ENCODE data around the gene LTB.

The LTB gene

DNA sequence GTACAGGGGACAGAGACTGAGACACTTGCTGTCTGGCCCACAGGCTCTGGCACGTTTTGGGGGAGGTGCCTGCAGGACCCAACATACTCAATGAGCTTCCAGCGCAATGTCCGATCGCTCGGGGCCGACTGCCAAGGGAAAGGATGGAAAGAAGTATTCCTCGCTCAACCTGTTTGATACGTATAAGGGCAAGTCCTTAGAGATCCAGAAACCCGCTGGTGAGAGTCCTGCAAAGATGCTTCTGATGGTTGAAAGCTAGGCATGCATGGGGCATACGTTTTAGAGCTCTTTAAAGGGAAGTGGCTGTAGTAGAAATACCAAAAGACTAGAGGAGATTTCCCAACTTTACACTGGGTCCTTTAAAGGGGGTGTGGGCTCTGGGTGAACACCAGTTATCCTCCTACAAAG is 40.5 kb upstream of the LTB start:
- Histone ChIP-seq H3K9ac (ENCODE audit: low read length) (no peak overlapping the region), H2AFZ (ENCODE audit: low read depth, low read length) (no peak overlapping the region), H3K27me3 (ENCODE audit: low read depth, low read length) (no peaks in the 10 kb centered on the region), H3K4me2 (ENCODE audit: low read length) (no peak overlapping the region), H4K20me1 (ENCODE audit: insufficient read depth, low read length) (peaks cover 18% of the 10 kb centered on the region), H3K4me1 (ENCODE audit: low read length) (peaks cover 14% of the 10 kb centered on the region), H3K9me3 (ENCODE audit: insufficient read depth, low read length) (no peaks in the 10 kb centered on the region), H3K36me3 (replicated peaks; ENCODE audit: low read depth, low read length) (peaks cover 54% of the 10 kb centered on the region), H3K27ac (ENCODE audit: low read length) (no peak overlapping the region), H3K79me2 (ENCODE audit: low read length) (peaks cover 46% of the 10 kb centered on the region), H3K4me3 (ENCODE audit: low read length) (no peak overlapping the region)
- TF ChIP-seq EZH2phosphoT487 (IDR thresholded peaks at IDR 0.05; ENCODE audit: low read depth) = no peak
- TF ChIP-seq, protein P1, sequence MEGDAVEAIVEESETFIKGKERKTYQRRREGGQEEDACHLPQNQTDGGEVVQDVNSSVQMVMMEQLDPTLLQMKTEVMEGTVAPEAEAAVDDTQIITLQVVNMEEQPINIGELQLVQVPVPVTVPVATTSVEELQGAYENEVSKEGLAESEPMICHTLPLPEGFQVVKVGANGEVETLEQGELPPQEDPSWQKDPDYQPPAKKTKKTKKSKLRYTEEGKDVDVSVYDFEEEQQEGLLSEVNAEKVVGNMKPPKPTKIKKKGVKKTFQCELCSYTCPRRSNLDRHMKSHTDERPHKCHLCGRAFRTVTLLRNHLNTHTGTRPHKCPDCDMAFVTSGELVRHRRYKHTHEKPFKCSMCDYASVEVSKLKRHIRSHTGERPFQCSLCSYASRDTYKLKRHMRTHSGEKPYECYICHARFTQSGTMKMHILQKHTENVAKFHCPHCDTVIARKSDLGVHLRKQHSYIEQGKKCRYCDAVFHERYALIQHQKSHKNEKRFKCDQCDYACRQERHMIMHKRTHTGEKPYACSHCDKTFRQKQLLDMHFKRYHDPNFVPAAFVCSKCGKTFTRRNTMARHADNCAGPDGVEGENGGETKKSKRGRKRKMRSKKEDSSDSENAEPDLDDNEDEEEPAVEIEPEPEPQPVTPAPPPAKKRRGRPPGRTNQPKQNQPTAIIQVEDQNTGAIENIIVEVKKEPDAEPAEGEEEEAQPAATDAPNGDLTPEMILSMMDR (IDR thresholded peaks at IDR 0.05; ENCODE audit: low read depth, low read length) = no peak

GRCh38 chr6:31621991-31622390 is 39.8 kb upstream of the LTB start:
- H3K4me3 ChIP-seq (ENCODE audit: low read length) = peak overlapping the region; percentile 98
- peak overlapping the region; percentile 85; the same call in 1 of the 2 replicates for H3K27ac ChIP-seq (ENCODE audit: low read length)
- peaks cover 46% of the 10 kb centered on the region for H3K79me2 ChIP-seq (ENCODE audit: low read length)
- peaks cover 48% of the 10 kb centered on the region for H3K36me3 ChIP-seq (replicated peaks; ENCODE audit: low read depth, low read length)
- H3K9ac ChIP-seq (ENCODE audit: low read length) = peak overlapping the region; percentile 99
- peaks cover 14% of the 10 kb centered on the region for H3K4me1 ChIP-seq (ENCODE audit: low read length)
- H2AFZ ChIP-seq (ENCODE audit: low read depth, low read length) = no peak overlapping the region
- TF ChIP-seq, protein P1 (IDR thresholded peaks at IDR 0.05; ENCODE audit: low read depth, low read length) = no peak
- no peak for TF ChIP-seq EZH2phosphoT487 (IDR thresholded peaks at IDR 0.05; ENCODE audit: low read depth)
- H3K27me3 ChIP-seq (ENCODE audit: low read depth, low read length) = no peaks in the 10 kb centered on the region
- peak overlapping the region; percentile 95 for H3K4me2 ChIP-seq (ENCODE audit: low read length)
- H3K9me3 ChIP-seq (ENCODE audit: insufficient read depth, low read length) = no peaks in the 10 kb centered on the region
- peaks cover 18% of the 10 kb centered on the region for H4K20me1 ChIP-seq (ENCODE audit: insufficient read depth, low read length)

DNA sequence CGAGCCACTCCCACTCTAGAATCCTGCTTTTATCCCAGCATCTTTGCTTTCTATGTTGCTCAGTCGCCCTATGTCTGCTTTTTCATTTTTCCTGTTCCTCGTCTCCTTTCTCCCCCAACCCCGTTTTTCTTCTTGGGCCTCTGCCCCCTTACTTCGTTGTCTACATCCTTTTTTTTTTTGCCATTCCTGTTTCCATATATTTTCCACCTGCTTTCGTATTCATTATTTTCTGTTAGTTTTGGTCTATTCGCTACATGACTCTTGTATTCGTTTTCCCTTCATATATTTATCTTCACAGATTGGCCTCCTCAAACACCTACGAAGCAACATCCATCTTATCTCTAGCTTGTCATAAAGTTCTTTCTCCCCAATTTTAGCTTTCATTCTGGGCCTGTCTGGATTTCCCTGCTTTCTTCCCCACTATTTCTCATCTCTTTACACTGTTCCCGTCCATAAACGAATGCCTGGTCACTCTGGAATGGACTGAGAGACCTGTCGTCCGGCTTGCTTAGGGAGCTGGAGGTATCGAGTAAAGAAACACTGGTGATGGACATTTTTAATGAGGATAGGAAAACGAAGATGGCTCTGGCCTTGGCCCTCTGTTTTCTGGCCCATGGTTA is 39.2 kb upstream of the LTB start:
- Histone ChIP-seq H4K20me1 (ENCODE audit: insufficient read depth, low read length) (peaks cover 18% of the 10 kb centered on the region), H3K9me3 (ENCODE audit: insufficient read depth, low read length) (no peaks in the 10 kb centered on the region), H3K36me3 (replicated peaks; ENCODE audit: low read depth, low read length) (peaks cover 42% of the 10 kb centered on the region), H3K4me2 (ENCODE audit: low read length) (peak overlapping the region; percentile 95), H2AFZ (ENCODE audit: low read depth, low read length) (no peak overlapping the region), H3K79me2 (ENCODE audit: low read length) (peaks cover 46% of the 10 kb centered on the region), H3K27ac (ENCODE audit: low read length) (peak overlapping the region; percentile 85), H3K4me3 (ENCODE audit: low read length) (peak overlapping the region; percentile 98), H3K27me3 (ENCODE audit: low read depth, low read length) (no peaks in the 10 kb centered on the region), H3K9ac (ENCODE audit: low read length) (peak overlapping the region; percentile 99), H3K4me1 (ENCODE audit: low read length) (peaks cover 14% of the 10 kb centered on the region)
- TF ChIP-seq, protein P1 (IDR thresholded peaks at IDR 0.05; ENCODE audit: low read depth, low read length) = no peak
- no peak for TF ChIP-seq EZH2phosphoT487 (IDR thresholded peaks at IDR 0.05; ENCODE audit: low read depth)

GRCh38 chr6:31620586-31621319 is 38.5 kb upstream of the LTB start, which contains the start of gene PRRC2A:
PRRC2A (plus strand) TSS chr6:31620715; CDS start chr6:31622790, 2,075 bp downstream.
- Histone ChIP-seq H3K9ac (ENCODE audit: low read length) (peak within 1 kb of the TSS; percentile 99), H3K4me2 (ENCODE audit: low read length) (peak within 1 kb of the TSS; percentile 95), H3K27ac (ENCODE audit: low read length) (peak within 1 kb of the TSS; percentile 95), H3K9me3 (ENCODE audit: insufficient read depth, low read length) (no peaks in the 10 kb centered on the region), H3K79me2 (ENCODE audit: low read length) (peaks cover 46% of the 10 kb centered on the region), H3K4me1 (ENCODE audit: low read length) (peaks cover 14% of the 10 kb centered on the region), H3K4me3 (ENCODE audit: low read length) (peak within 1 kb of the TSS; percentile 98), H2AFZ (ENCODE audit: low read depth, low read length) (0 out of 2 replicates have a peak within 1 kb of the TSS, but pooled peaks have one; percentile 17), H3K27me3 (ENCODE audit: low read depth, low read length) (no peaks in the 10 kb centered on the region), H3K36me3 (replicated peaks; ENCODE audit: low read depth, low read length) (peaks cover 37% of the 10 kb centered on the region), H4K20me1 (ENCODE audit: insufficient read depth, low read length) (peaks cover 18% of the 10 kb centered on the region)
- TF ChIP-seq, protein P1 (IDR thresholded peaks at IDR 0.05; ENCODE audit: low read depth, low read length) = no peak
- no peak for TF ChIP-seq EZH2phosphoT487 (IDR thresholded peaks at IDR 0.05; ENCODE audit: low read depth)

All from OCI-LY3 (cell line).